Prostate gland (tissue), 2 donors: ENCODE results near the gene NXPE3. TPM values are rescaled to one million over a fixed set of nuclear protein-coding genes. Genes with fewer than 3 reads are reported as not detected.

ENCODE experiments used
- DNase-seq: peaks from one replicate; pipeline ENCODE4 v3.0.0-alpha.2; 2019; ENCODE audit warnings: low spot score
- H3K27ac ChIP-seq, 2 donors: fragments of 200-600 bp; sonication (generic); 2 replicates each; pipeline ENCODE4 v1.5.1; 2017 to 2019
- H3K27me3 ChIP-seq: fragments of 200-600 bp; sonication (generic); replicated peaks from 2 replicates; pipeline ENCODE4 v1.5.1; 2019; ENCODE audit not compliant: insufficient read depth
- H3K36me3 ChIP-seq, 2 donors: fragments of 200-600 bp; sonication (generic); 1 replicate in 1 of 2; 2 replicates in 1 of 2; pipeline versions ENCODE4 v1.5.1 to v1.8.1; 2017 to 2019
- H3K4me1 ChIP-seq: fragments of 200-600 bp; sonication (generic); replicated peaks from 2 replicates; pipeline ENCODE4 v1.5.1; 2019
- H3K4me3 ChIP-seq, 2 donors: fragments of 200-600 bp; sonication (generic); 2 replicates each; pipeline ENCODE4 v1.5.1; 2017 to 2019
- H3K9me3 ChIP-seq: fragments of 200-600 bp; sonication (generic); 2 replicates; pipeline ENCODE4 v1.5.1; 2017
- CTCF ChIP-seq, 4 experiments: fragments of 200-600 bp in 2 of 4; fragments of 450-650 bp in 2 of 4; sonication (generic) in 2 of 4; IDR thresholded peaks; 1 replicate in 3 of 4; 2 replicates in 1 of 4; pipeline ENCODE4 v1.5.1; 2016 to 2019; ENCODE audit warnings: antibody characterized with exemption in 4 of 4, mild to moderate bottlenecking in 2 of 4, moderate library complexity in 2 of 4
- POLR2A ChIP-seq: fragments of 450-650 bp; IDR thresholded peaks from one replicate; pipeline ENCODE4 v1.6.1; 2016; ENCODE audit warnings: antibody characterized with exemption, mild to moderate bottlenecking
- POLR2AphosphoS5 ChIP-seq: sonication (generic); formaldehyde crosslinking; IDR thresholded peaks from one replicate; pipeline ENCODE4 v1.6.1; 2017; ENCODE audit warnings: antibody characterized with exemption
- WGBS: methylation state at CpG from one replicate; pipeline ENCODE4 v1.1.5; 2018; 5-methylcytosine and 5-hydroxymethylcytosine counted together
- intact Hi-C: fragments of 100-400 bp; cut with DNase I; formaldehyde crosslinking; loops from one replicate; pipeline ENCODE4 v1.14.2; 2022
- total RNA-seq, 2 donors: library from RNA; depleted of rRNA; stranded (reverse); fragments of >200 nt; gene quantifications; one replicate each; pipeline ENCODE4 v1.1.0, GENCODE V29; 2016

NXPE3 gene
- total RNA-seq, 2 donors from 2014 or later: 7.8 to 14.1 TPM

GRCh38 chr3:101876142-101876541 lies 97.1 kb downstream of the NXPE3 start:
- Histone ChIP-seq H3K9me3 (no peaks in the 10 kb centered on the region), H3K27me3 (no peaks in the 10 kb centered on the region), H3K4me3 (no peak overlapping the region), H3K36me3 (no peaks in the 10 kb centered on the region), H3K27ac (no peak overlapping the region), H3K4me1 (peaks cover 7% of the 10 kb centered on the region)
- no peak for TF ChIP-seq POLR2A
- TF ChIP-seq CTCF (IDR thresholded peaks at IDR 0.05): no peak
- TF ChIP-seq POLR2AphosphoS5: no peak
- intact Hi-C loops: no loop called here
- WGBS: 57% methylated on average over 8 of the region's 8 CpGs
- no peak for DNase-seq

Other genes starting within 250 kb of the NXPE3 start
- 10 to 100 TPM; 13.7 to 13.9 TPM for gene TRMT10C, start 217.3 kb upstream of the NXPE3 start, total RNA-seq
- 10 to 100 TPM; 59.2 to 92.9 TPM for gene PCNP, start 205.0 kb upstream of the NXPE3 start, total RNA-seq
- 10 to 100 TPM; 20.5 to 21.2 TPM for gene ZBTB11, start 102.1 kb upstream of the NXPE3 start, total RNA-seq
- 1,000 to 10,000 TPM in 1 of 2 donors, 100 to 1,000 TPM in 1; 839 to 1,589 TPM for gene RPL24, start 92.5 kb upstream of the NXPE3 start, total RNA-seq
- 10 to 100 TPM in 1 of 2 donors, 1 to 10 TPM in 1; 5.5 to 14.7 TPM for gene CEP97, start 54.6 kb upstream of the NXPE3 start, total RNA-seq
- gene NFKBIZ, start 70.3 kb downstream of the NXPE3 start, total RNA-seq: 10 to 100 TPM; 25.7 to 38.3 TPM